GM12801 (cell line): ENCODE measurements around the gene PPP6R2.

Experiments used
- TF ChIP-seq, protein P1 (sequence below): IDR thresholded peaks from one replicate; pipeline ENCODE4 v1.5.1; 2011; ENCODE audit warnings: control low read depth; ENCODE audit not compliant: insufficient read length; ENCODE audit errors: extremely low read depth

Gene PPP6R2

DNA sequence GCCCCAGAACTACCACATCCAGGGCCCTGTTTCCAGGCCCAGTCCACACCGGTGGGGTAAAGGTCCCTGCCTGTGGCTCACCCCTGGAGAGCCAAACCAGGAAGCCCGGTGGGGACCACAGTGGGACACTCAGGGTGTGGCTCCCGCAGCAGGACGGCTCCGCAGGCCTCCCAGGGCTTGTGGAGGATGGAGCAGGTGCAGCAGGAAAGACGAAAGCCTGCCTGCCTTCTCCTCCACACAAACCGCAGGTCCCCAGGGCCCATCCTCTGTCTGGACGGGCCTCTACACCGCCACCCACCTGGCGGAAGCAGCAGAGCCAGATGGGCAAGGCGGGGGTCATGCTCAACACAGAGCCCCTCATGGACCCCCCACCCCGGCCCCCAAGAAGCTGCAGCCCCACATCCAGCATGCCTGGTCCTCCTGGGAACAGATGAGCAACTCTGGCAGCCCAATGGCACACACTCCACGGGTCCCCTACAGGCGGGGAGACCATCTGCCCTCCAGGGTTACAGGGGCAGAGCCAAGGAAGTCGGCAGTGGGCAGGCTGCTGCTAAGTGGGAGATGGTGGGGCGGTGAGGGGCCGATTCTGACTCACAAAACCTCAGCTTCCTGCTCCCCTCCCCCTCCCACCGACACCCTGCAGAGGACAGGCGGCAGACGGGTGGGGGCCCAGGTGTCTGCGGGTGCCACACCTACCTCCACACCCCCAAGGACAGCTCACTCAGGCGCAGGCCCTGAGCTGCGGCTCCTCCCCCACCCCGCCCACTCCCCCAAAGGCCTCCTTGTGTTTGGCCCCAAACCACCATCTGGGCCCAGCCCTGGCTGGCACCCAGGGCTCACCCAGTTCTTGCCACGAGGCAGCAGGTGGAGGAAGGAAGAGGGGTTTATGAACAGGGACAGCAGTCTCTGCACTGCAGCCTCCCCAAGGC is 126.5 kb downstream of the PPP6R2 start:
- TF ChIP-seq, protein P1, sequence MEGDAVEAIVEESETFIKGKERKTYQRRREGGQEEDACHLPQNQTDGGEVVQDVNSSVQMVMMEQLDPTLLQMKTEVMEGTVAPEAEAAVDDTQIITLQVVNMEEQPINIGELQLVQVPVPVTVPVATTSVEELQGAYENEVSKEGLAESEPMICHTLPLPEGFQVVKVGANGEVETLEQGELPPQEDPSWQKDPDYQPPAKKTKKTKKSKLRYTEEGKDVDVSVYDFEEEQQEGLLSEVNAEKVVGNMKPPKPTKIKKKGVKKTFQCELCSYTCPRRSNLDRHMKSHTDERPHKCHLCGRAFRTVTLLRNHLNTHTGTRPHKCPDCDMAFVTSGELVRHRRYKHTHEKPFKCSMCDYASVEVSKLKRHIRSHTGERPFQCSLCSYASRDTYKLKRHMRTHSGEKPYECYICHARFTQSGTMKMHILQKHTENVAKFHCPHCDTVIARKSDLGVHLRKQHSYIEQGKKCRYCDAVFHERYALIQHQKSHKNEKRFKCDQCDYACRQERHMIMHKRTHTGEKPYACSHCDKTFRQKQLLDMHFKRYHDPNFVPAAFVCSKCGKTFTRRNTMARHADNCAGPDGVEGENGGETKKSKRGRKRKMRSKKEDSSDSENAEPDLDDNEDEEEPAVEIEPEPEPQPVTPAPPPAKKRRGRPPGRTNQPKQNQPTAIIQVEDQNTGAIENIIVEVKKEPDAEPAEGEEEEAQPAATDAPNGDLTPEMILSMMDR = no peak

DNA sequence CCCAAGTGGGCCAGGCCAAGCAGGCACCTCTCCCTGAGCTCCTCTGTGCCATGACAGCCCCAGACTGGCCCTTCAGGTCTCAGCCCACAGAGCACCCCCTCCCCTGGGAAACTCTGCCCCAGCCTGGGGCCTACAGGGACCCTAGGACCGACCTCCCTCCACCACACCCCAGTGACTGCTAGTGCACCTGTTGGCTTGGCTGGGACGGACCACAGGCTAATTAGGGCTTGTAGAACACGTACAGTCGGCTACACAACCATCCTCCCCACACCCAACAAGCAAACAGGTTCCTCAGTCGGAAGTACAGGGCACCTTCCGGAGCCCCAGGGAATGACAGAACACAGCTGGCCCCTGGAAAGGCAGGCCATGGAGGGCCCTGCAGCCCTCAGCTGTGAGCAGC is 127.4 kb downstream of the PPP6R2 start:
- TF ChIP-seq, protein P1 = no peak

DNA sequence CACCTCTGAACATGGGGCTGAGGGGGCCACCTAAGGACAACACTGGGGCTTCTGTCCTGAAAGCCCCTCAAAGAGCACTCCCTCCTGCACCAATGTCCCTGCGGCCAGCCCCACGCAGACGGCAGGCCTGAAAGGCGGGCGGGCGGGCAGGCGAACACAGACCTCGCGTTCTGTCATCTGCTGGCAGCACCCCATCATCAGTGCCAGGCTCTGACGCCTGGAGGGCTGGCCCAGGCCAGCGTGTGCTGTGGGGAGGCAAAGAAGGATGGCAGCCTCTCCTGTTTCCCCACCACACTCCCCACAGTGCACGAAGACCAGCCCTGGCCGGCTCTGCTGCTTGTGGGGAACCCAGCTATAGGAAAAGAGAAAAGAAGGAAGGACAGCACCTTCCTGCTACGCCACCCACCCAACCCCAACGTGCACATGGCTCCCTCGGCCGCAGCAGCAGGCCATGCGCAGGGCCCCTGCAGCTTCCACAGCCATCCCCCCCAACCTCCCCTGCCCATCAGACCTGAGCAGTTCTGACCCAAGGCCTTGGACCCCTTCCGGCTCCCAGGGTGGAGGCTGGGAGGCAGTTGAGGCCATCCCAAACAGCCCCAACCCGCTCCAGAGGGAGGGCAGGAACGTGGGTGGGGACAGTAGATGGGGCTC is 128.2 kb downstream of the PPP6R2 start:
- TF ChIP-seq, protein P1 = no peak

DNA sequence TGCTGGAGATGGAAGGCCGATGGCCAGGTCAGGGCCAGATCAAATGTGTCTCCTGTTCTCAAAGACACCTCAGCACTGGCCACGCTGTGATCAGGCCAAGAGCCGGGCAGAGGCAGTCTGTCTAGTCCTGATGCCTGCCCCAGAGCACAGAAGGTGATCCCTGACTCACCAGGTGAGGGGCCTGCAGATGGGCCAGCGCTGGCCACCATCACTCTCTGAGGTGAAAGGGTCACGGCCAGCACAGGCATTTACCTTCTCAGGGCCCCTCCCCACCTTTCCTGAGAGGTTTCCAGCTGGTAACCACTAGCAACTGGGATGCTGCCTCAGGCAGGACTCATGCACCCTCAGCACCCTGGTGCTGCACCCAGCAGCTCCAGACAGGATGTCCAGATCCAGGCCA is 128.8 kb downstream of the PPP6R2 start:
- TF ChIP-seq, protein P1 = no peak

DNA sequence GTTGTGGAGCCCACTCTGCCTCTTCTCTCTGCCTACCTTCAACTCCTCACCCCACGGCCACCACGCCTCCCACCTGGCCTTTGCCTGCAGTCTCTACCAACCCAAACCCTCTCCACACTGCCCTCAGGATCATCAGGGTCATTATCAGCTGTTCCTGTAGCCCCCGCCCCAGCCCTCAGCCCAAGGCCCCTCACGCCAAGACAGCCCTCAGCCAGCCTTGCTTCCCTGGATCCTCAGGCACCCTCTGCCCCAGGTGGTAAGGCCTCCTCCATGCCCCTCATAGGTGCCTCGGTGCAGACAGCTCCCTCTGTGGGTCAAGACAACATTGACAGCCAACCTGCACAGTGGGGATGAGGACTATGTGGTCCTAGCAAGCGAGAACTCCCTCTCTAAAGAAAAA is 130.0 kb downstream of the PPP6R2 start:
- TF ChIP-seq, protein P1 = no peak

DNA sequence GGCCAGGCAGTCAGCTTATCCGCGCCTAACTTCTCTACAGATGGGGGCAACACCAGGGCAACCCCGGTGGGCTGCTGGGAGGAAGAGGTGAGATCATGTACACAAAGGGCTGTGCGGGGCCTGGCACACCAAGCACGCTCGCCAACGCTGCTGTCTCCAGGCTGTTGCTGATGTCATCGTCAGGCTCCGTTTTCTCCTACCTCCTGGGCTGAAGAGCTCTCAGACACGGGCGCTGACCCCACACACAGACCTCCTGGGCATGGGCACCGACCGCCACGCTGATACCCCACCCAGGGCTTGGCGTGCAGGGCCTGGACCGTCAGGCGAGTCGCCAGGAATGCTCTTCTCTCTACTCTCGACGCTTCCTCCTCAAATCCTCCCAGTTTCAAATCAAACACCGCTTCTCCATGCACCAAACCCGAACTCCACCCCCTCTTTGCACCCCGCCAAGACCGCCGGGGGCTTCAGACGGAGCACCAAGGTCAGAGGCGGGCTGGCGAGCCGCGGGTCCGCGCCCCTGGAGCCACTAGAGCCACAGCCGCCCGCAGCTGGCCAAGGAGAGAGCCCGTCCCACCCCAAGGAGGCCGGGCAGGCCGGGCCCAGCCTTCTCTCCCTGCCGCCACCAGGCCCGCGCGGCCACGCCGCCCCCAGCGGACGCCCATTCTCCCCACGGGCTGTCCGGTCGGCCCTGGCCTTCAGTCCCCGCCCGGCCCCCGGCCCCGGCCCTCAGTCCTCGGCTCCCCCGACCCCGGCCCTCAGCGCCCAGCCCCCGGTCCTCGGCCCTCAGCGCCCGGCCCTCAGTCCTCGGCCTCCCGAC is 130.9 kb downstream of the PPP6R2 start:
- TF ChIP-seq, protein P1 = no peak
